HG02840 (cell line): ENCODE results near the gene PTGFRN.

ENCODE experiments used
- ATAC-seq: cut with Tn5 transposase; IDR thresholded peaks from one replicate; pipeline ENCODE4 v1.9.1; 2021; ENCODE audit warnings: mild to moderate bottlenecking, moderate library complexity, moderate number of reproducible peaks; ENCODE audit not compliant: unreplicated experiment, low FRiP score

The PTGFRN gene

GRCh38 chr1:117025568-117025967 lies 115.9 kb downstream of the PTGFRN start:
- no peak for ATAC-seq

DNA sequence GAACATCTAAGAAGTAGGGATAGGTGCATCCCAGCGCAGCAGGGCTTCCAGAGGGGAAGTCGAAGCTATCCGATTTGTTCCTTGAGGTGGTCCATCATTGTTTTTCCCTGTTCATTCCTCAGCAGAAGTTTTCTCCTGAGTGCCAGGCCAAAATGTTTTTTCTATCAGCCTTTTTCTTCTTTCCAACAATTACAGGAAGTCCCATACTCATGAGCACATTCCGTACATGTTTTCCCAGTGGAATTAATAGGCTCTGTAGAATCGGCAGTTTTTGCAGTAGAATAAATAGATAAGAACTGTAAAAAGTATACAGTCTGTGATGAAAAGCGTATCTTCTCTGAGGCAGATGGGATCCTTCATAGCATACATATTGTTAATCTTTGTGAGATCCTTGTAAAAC lies 116.6 kb downstream of the PTGFRN start:
- ATAC-seq: no peak

GRCh38 chr1:117029685-117030084 lies 120.0 kb downstream of the PTGFRN start:
- ATAC-seq: no peak

DNA sequence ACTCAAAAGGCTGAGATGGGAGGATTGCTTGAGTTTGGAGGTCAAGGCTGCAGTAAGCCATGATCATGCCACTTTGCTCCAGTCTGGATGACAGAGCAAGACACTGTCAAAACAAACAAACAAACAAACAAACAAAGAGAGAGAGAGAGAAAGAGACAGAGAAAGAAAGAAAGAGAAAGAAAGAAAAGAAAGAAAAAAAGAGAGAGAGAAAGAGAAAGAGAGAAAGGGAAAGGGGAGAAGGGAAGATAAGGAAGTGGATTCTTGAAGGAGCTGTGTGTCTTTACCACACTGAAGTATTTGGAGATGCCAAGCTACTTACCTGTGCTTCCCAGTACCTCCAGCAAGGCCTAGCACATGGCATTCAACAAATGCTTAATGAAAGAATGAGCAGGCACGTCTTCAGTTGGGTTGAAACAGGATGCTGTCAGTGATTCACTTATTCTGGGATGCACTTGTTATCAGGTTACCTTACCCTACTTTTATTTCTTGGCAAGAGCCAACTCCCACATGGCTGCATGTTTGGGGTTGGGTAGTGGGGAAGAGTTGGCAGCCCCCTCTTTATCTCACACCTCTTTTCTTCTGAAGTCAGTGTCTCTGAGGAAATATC lies 120.7 kb downstream of the PTGFRN start:
- ATAC-seq: no peak

DNA sequence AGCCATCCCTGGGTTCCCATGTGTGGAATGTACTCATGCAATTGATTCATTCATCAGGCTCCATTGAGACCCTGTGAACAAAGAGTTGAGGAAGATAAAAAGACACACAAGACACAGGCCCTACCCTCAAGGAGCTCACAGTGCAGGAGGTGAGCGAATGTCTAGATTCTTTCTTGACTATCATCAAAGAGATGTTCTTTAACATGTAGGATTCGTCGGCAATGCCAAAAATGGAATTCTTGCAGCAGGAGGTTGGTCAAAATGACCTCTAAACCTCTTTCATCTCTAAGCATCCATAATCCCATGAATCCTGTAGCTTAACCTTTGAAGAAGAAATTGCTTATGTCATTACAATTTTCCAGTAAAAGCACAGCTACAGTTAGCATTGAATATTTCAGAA lies 122.5 kb downstream of the PTGFRN start:
- ATAC-seq: no peak

GRCh38 chr1:117032681-117033539 lies 123.2 kb downstream of the PTGFRN start:
- no peak for ATAC-seq

DNA sequence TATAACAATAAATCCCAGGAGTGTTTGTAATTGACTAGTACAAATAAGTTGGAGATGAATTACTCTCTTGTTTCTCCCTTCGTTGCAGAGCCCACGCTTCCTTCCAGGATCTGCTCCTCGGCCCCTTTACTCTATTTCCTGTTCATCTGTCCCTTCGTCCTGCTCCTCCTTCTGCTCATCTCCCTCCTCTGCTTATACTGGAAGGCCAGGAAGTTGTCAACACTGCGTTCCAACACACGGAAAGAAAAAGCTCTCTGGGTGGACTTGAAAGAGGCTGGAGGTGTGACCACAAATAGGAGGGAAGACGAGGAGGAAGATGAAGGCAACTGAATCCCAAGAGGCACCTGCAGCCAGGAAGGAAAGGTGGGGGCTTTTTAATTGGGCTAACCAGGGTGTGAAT lies 124.1 kb downstream of the PTGFRN start:
- no peak for ATAC-seq

- ATAC-seq: no peak
Observed at GRCh38 chr1:117034791-117035290, 125.1 kb downstream of the PTGFRN start.

DNA sequence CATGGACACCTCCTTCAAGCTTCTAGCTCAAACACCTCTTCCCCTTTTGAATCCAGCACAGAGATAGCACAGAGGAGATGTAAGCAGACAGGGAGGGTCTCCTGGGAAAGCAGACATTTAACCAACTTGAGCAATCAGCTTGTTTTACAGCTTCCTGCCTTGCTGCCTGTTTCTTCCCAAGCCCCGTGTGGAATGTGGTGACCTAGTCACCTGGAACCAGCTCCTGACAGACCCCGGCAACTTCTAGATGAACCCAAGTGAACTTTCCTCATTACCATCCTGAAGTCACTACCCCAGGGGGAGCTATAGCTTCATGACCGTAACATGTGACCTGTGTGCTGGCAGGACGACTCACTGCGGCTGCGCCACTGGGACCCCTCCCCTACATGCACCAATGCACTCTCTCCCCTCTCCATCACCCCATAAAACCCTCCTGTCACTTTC lies 126.3 kb downstream of the PTGFRN start:
- ATAC-seq: no peak

DNA sequence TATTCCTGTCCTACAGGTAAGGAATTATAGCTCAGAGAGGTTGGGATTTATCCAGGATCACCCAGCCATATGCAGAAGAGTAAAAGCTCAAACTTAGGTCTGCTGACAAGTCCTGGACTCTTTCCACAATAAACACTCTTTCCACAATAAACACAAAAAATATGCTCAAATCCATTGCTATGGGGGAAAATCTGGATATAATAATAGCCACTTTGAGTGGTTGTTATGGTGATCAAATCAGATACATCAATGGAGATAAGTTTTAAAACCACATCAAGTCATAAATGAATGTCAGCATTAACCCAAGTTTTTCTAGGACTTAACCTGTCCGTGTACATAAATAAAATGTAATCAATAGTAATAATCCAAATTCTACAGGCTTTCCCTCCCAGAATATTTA lies 128.1 kb downstream of the PTGFRN start:
- no peak for ATAC-seq

- ATAC-seq: no peak
Observed at GRCh38 chr1:117038236-117038635, 128.5 kb downstream of the PTGFRN start.
